Parietal lobe (tissue), 1 donor: Measurements from ENCODE around the gene MSANTD3. TPM values are rescaled to one million over a fixed set of nuclear protein-coding genes. Genes with fewer than 3 reads are reported as not detected.

Source experiments
- total RNA-seq: library from RNA; depleted of rRNA; stranded (reverse); fragments of >200 nt; gene quantifications from one replicate; pipeline ENCODE4 v1.2.3, GENCODE V29; 2014

The MSANTD3 gene, protein sequence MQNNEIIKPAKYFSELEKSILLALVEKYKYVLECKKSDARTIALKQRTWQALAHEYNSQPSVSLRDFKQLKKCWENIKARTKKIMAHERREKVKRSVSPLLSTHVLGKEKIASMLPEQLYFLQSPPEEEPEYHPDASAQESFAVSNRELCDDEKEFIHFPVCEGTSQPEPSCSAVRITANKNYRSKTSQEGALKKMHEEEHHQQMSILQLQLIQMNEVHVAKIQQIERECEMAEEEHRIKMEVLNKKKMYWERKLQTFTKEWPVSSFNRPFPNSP
- 70.4 TPM for total RNA-seq

DNA sequence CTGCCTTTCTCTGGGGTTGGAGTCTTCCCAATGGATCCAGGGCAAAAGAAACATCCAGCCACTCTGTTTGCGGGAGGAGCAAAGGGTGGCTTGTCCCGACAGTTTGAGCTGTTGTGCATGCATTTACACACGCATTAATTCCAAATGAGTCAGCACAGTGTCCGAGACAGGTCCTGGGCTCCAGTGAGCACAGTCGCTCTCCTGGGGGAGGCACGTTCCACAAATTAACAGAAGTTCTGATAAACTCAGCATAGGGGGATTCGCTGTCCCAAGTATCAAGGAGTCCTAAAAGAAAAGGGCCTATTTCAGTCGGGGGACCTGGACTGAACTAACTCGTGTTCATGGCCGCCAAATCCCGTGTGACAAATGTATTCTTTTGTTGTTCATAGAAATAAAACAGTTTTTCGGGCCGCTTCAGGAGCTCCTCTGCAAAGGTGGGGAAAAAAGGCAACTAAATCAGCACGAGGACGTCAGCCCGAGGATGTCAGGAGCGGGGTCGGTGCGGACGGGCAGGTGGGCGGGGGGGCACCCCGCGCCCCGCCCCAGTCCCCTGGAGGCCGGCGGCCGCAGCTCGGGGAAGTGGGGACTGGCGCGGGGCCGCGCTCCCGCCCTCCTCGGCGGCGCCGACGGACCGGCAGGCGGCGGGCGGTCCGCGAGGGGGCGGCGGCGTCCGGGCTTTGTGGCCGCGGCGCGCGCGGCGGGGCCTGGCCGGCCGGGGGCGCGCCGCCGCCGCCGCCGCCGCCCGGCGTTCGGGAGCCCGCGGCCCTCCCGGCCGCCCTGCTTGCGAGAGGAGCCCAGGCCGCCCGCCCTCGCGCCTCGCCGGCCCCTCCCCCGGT is at the start of gene MSANTD3:
Gene MSANTD3, plus strand, starts transcription at position 614 of the 836 bp plus-strand sequence. CDS start 14,796 bp downstream, outside the sequence.

DNA sequence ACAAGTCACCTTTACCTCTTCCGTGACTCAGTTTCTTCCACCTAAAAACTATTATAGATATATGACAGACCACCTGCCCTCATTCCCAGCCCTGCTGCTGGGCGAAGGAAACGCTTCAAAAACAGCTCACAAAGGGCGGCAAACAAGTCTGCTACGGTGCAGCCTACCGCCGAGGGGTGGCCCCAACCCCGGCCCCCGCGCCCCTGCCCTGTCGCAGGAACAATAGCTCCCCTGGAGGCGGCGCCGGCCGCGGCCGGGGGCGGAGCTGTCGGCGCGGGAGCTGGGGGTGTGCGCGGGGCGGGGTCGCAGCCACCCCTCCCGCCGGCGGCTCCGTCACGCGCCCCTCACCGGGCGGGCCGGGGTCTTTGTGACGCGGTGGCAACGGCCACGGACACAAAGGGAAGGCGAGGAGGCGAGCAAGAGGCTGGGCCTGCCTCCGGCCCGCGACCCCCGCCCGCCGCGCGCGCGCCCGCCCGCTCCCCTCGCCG is 45.9 kb downstream of the MSANTD3 start, which contains the start of gene TMEFF1:
Gene TMEFF1, plus strand, starts transcription at position 362 of the 488 bp plus-strand sequence. CDS start 396 bp downstream, outside the sequence.

Other genes with a start within 250 kb of the MSANTD3 start
- gene TEX10, start 74.2 kb upstream of the MSANTD3 start, total RNA-seq, result 57.6 TPM
- 58.5 TPM for gene TMEFF1, start 46.0 kb downstream of the MSANTD3 start, total RNA-seq
- 20.7 TPM for gene CAVIN4, start 150.9 kb downstream of the MSANTD3 start, total RNA-seq